GM21381 (cell line): ENCODE measurements around the gene AK2.
A peak's percentile ranks its signal among the peaks of the same experiment; 100 is the strongest.
"Not testable (repeated sequence)": the region's sequence is repeated elsewhere in the genome, so short reads cannot be mapped to it uniquely, and the experiment has no call there.

Source experiments
- ATAC-seq: cut with Tn5 transposase; IDR thresholded peaks from one replicate; pipeline ENCODE4 v1.9.1; 2021; ENCODE audit warnings: mild to moderate bottlenecking, moderate library complexity; ENCODE audit not compliant: unreplicated experiment

AK2 gene

GRCh38 chr1:33036526-33037503 lies at the start of gene AK2:
Gene AK2, minus strand, starts transcription at chr1:33036883. Its CDS starts 55 bp downstream, at chr1:33036828.
- ATAC-seq: peak; percentile 99

- ATAC-seq: no peak
Observed at GRCh38 chr1:33086384-33086850, 49.7 kb upstream of the AK2 start.

- no peak for ATAC-seq
Observed at GRCh38 chr1:33085332-33085731, 48.6 kb upstream of the AK2 start.

- no peak for ATAC-seq
Observed at GRCh38 chr1:33082575-33083108, 46.0 kb upstream of the AK2 start.

GRCh38 chr1:33081554-33082305 lies 45.0 kb upstream of the AK2 start:
- no peak for ATAC-seq

GRCh38 chr1:33080885-33081553 lies 44.3 kb upstream of the AK2 start, which contains the start of gene AZIN2:
Gene AZIN2, plus strand, starts transcription at chr1:33081153. Its CDS starts 1,097 bp downstream, at chr1:33082250.
- ATAC-seq: peak; percentile 94

GRCh38 chr1:33080373-33080772 lies 43.7 kb upstream of the AK2 start:
- no peak for ATAC-seq

GRCh38 chr1:33078030-33078591 lies 41.4 kb upstream of the AK2 start:
- no peak for ATAC-seq

GRCh38 chr1:33074193-33074945 lies 37.7 kb upstream of the AK2 start:
- ATAC-seq: no peak

- ATAC-seq: no peak
Observed at GRCh38 chr1:33072707-33073106, 36.0 kb upstream of the AK2 start.

- no peak for ATAC-seq
Observed at GRCh38 chr1:33070628-33071027, 33.9 kb upstream of the AK2 start.

GRCh38 chr1:33068108-33068507 lies 31.4 kb upstream of the AK2 start:
- ATAC-seq: not testable (repeated sequence)

- ATAC-seq: not testable (repeated sequence)
Observed at GRCh38 chr1:33066477-33066876, 29.8 kb upstream of the AK2 start.

- no peak for ATAC-seq
Observed at GRCh38 chr1:33065301-33065700, 28.6 kb upstream of the AK2 start.

- not testable (repeated sequence) for ATAC-seq
Observed at GRCh38 chr1:33064284-33064683, 27.6 kb upstream of the AK2 start.

GRCh38 chr1:33061834-33062233 lies 25.2 kb upstream of the AK2 start:
- ATAC-seq: no peak

GRCh38 chr1:33060579-33061083 lies 23.9 kb upstream of the AK2 start:
- no peak for ATAC-seq

GRCh38 chr1:33057095-33057494 lies 20.4 kb upstream of the AK2 start:
- ATAC-seq: no peak

- ATAC-seq: no peak
Observed at GRCh38 chr1:33056426-33056825, 19.7 kb upstream of the AK2 start.
